Fibroblast of the aortic adventitia (primary cell): ENCODE measurements around the gene ALK. TPM values are rescaled to one million over a fixed set of nuclear protein-coding genes. Genes with fewer than 3 reads are reported as not detected.

Source experiments
- DNase-seq: peaks from one replicate; pipeline ENCODE4 v3.0.0-alpha.2; 2010; ENCODE audit warnings: low read depth
- H3K4me3 ChIP-seq: 2 replicates; pipeline ENCODE4 v1.5.1; 2011; ENCODE audit warnings: low read depth, mild to moderate bottlenecking, control low read depth, low read length, moderate library complexity
- CTCF ChIP-seq: IDR thresholded peaks from 2 replicates; pipeline ENCODE4 v1.5.1; 2011; ENCODE audit warnings: mild to moderate bottlenecking, low read length, control low read depth, inconsistent platforms; ENCODE audit not compliant: insufficient read depth
- total RNA-seq: library from RNA; depleted of rRNA; stranded (reverse); fragments of >200 nt; gene quantifications from 2 replicates; pipeline ENCODE4 v1.2.3, GENCODE V29; 2012; ENCODE audit warnings: low replicate concordance

ALK gene
- total RNA-seq, 1 donor: 0.27 TPM

DNA sequence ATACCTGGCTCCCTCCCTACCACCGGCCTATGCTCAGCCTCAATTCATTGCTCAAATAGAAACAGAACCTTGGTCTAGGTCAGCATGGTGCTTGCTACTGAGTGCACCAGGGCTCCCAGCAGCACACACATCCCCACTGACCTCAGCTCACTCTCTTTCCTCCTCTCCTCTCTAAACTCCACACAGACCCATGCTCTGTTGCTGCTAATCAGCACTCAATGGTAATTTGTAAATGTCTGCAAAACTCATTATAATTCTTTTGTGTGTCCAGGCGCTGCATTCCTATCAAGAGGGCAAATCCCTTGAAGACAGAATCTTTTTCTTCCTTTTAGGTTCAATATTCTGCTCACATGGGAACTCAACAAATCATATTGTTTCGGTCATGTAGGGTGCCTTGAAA lies 424.0 kb downstream of the ALK start:
- DNase-seq: no peak
- H3K4me3 ChIP-seq: no peak overlapping the region
- no peak for TF ChIP-seq CTCF

DNA sequence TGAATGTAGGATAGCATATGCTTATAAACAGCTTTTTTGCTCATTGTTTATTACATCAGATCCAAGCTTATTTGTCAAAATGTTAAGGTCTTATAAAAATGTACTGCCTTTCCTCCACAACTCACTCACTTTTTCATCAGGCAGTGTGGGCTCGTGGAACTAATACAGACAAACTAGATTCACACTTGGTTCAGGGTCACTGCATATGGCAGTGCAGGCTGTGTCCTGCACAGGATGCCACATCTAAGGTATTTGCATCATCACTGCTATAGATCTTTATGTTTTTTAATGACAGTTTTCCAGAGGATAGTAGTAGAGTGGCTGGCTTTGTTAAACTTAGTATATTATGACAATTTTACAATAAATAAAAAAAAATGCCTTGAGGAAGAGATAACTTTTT lies 425.2 kb downstream of the ALK start:
- TF ChIP-seq CTCF: no peak
- no peak for DNase-seq
- H3K4me3 ChIP-seq: no peak overlapping the region

- no peak for TF ChIP-seq CTCF
- no peak overlapping the region for H3K4me3 ChIP-seq
- no peak for DNase-seq
Observed at GRCh38 chr2:29495536-29496060, 425.8 kb downstream of the ALK start.

GRCh38 chr2:29495068-29495467 lies 426.3 kb downstream of the ALK start:
- DNase-seq: no peak
- no peak overlapping the region for H3K4me3 ChIP-seq
- no peak for TF ChIP-seq CTCF

- no peak overlapping the region for H3K4me3 ChIP-seq
- no peak for TF ChIP-seq CTCF
- no peak for DNase-seq
Observed at GRCh38 chr2:29492701-29493100, 428.7 kb downstream of the ALK start.

GRCh38 chr2:29490045-29490444 lies 431.3 kb downstream of the ALK start:
- no peak for DNase-seq
- TF ChIP-seq CTCF: no peak
- H3K4me3 ChIP-seq: no peak overlapping the region

- no peak for TF ChIP-seq CTCF
- H3K4me3 ChIP-seq: no peak overlapping the region
- DNase-seq: no peak
Observed at GRCh38 chr2:29489568-29489967, 431.8 kb downstream of the ALK start.
